BE2C (cell line): Measurements from ENCODE around the gene FGD4.

Source experiments
- DNase-seq: peaks from one replicate; pipeline ENCODE4 v3.0.0-alpha.2; 2020
- H3K27me3 ChIP-seq: fragments of 250-450 bp; sonication (Bioruptor Pico); 2 replicates; pipeline ENCODE4 v1.5.1; 2020; ENCODE audit warnings: mild to moderate bottlenecking
- H3K36me3 ChIP-seq: fragments of 250-450 bp; sonication (Bioruptor Pico); 2 replicates; pipeline ENCODE4 v1.5.1; 2020; ENCODE audit warnings: mild to moderate bottlenecking
- H3K4me1 ChIP-seq: fragments of 250-450 bp; sonication (Bioruptor Pico); 2 replicates; pipeline ENCODE4 v1.5.1; 2020
- H3K4me3 ChIP-seq: 2 replicates; pipeline ENCODE4 v1.5.1; 2011; ENCODE audit warnings: low read depth, low read length
- H3K9me3 ChIP-seq: fragments of 250-450 bp; sonication (Bioruptor Pico); 2 replicates; pipeline ENCODE4 v1.5.1; 2020
- TF ChIP-seq, protein P1 (sequence below): IDR thresholded peaks from 2 replicates; pipeline ENCODE4 v1.5.1; 2012; ENCODE audit warnings: mild to moderate bottlenecking, low read depth, low read length

The FGD4 gene

DNA sequence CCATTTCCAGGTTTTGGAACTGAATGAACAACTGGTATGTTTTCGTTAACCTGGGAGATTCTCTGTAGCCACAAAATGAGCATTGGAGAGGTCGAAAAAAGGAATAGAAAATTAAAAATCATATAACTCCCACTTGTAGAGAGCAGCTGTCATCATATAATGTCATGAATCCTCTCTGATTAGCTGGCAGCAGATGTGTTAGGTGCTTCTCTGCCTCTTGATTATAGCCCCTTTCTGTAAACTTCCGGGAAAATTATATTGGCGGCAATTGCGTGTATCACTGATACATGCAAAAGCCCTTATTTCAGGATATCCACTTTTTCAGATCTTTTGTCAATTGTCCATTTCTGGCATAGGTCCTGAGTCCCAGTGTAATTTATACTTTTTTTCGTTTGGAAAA lies 31.7 kb downstream of the FGD4 start:
- TF ChIP-seq, protein P1, sequence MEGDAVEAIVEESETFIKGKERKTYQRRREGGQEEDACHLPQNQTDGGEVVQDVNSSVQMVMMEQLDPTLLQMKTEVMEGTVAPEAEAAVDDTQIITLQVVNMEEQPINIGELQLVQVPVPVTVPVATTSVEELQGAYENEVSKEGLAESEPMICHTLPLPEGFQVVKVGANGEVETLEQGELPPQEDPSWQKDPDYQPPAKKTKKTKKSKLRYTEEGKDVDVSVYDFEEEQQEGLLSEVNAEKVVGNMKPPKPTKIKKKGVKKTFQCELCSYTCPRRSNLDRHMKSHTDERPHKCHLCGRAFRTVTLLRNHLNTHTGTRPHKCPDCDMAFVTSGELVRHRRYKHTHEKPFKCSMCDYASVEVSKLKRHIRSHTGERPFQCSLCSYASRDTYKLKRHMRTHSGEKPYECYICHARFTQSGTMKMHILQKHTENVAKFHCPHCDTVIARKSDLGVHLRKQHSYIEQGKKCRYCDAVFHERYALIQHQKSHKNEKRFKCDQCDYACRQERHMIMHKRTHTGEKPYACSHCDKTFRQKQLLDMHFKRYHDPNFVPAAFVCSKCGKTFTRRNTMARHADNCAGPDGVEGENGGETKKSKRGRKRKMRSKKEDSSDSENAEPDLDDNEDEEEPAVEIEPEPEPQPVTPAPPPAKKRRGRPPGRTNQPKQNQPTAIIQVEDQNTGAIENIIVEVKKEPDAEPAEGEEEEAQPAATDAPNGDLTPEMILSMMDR: no peak
- no peaks in the 10 kb centered on the region for H3K36me3 ChIP-seq
- no peak overlapping the region for H3K4me3 ChIP-seq
- no peaks in the 10 kb centered on the region for H3K4me1 ChIP-seq
- H3K9me3 ChIP-seq: no peaks in the 10 kb centered on the region
- peaks cover 7% of the 10 kb centered on the region for H3K27me3 ChIP-seq
- no peak for DNase-seq

DNA sequence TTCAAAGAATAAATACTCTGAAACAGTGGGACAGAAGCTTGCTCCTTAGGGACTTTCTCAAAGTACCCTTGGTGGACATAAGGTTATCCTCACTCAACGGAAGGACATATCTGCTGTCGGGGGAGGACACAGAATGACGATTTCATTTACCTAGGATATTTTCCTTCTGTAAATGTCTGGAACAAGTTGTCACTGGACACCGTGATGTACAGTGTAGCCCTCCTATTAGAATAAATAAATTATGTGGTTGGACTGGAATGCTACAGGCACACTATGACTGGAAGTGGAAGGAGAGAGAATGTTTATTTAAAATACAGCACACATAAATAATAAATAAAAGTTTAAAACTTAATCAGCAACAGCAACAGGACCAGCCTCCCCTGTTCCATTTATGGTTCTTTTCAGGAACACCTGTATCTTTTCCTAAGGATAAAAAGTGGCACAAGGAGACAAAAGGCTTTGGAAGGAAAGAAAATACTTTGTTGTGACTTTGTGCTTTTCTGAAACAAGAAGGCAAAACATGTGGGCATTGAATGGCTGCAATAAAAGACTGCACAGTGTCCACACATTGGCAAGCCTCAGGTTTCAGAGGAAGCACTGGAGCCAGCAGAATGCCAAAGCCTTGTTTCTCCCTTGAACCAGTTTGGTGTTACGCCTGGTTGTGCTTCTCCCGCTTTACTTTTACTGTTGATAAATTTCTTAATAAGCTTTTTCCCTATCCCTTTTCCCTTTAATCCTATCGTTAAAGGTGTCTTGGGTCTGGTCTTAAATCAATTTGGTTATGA lies 36.8 kb downstream of the FGD4 start:
- H3K4me1 ChIP-seq: no peaks in the 10 kb centered on the region

DNA sequence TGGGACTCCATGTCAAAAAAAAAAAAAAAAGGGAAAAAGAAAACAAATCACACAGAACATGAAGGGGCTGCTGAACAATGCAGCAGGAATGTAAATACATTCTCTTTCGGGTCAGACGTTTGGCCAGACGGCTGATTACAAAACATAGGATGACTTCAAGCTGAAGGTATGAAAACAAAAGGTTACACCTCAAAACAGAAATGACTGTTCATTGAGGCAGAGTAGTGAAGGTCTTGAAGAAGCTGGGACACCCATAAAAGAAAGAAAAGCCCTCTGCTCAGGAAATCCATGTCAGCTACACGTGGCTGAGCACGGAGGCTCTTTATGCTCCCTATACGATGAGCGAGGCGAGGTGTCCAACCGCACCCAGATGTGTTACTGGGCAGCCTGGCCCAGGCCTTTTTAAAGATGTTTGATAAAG lies 37.7 kb downstream of the FGD4 start:
- TF ChIP-seq, protein P1: no peak
- H3K36me3 ChIP-seq: no peaks in the 10 kb centered on the region
- no peaks in the 10 kb centered on the region; the same call in 1 of the 2 replicates for H3K27me3 ChIP-seq
- no peak for DNase-seq
- H3K9me3 ChIP-seq: no peaks in the 10 kb centered on the region
- no peak overlapping the region for H3K4me3 ChIP-seq
- H3K4me1 ChIP-seq: no peaks in the 10 kb centered on the region

More for the DNA sequence above, 36.8 kb downstream of the FGD4 start:
- no peak overlapping the region for H3K4me3 ChIP-seq
- TF ChIP-seq, protein P1: no peak
- no peak for DNase-seq
- no peaks in the 10 kb centered on the region for H3K36me3 ChIP-seq
- peaks cover 2% of the 10 kb centered on the region; the same call in 1 of the 2 replicates for H3K27me3 ChIP-seq
- H3K9me3 ChIP-seq: no peaks in the 10 kb centered on the region

DNA sequence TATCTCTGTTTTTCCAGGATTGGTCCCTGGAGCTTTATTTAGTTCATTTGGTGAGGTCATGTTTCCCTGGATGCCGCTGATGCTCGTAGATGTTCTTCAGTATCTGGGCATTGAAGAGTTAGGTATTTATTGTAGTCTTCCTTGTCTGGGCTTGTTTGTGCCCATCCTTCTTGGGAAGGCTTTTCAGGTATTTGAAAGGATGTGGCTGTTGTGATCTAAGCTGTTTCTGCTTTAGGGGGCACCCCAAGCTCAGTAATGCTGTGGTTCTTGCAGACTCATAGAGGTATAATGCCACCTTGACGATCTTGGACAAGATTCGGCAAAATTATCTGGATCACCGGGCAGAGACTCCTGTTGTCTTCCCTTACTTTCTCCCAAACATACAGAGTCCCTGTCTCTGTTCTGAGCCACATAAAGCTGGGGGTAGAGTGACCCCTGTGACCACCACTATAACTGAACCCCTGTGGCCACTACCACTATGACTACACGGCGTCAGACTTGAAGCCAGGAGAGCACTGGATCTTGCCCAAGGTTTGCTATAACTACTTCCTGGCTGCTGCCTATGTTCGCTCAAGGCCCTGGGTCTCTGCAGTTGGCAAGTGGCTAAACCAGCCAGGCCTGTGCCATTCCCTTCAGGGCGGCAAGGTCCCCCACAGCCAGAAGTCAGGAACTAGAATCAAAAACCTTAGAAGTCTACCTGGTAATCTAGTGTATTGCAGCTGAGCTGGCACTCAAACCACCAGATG lies 40.9 kb downstream of the FGD4 start:
- H3K9me3 ChIP-seq: no peaks in the 10 kb centered on the region
- TF ChIP-seq, protein P1: no peak
- no peaks in the 10 kb centered on the region for H3K4me1 ChIP-seq
- H3K27me3 ChIP-seq: no peaks in the 10 kb centered on the region
- DNase-seq: no peak
- no peak overlapping the region for H3K4me3 ChIP-seq
- H3K36me3 ChIP-seq: no peaks in the 10 kb centered on the region

DNA sequence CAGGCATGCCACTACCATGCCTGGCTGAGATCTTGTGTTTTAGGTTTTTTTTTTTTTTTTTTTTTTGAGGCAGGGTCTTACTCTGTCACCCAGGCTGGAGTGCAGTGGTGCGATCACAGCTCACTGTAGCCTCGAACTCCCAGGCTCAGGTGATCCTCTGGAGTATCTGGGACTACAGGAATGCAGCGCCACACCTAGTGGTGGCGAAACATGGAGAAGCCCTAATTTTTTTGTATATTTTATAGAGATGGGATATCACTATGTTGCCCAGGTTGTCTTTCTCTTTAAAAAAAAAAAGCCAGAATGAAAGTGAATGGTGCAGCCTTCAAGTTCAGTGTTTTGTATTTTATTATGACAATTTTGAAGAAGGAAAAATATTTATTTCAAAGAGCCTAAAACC lies 44.1 kb downstream of the FGD4 start:
- H3K4me3 ChIP-seq: no peak overlapping the region
- H3K4me1 ChIP-seq: no peaks in the 10 kb centered on the region
- TF ChIP-seq, protein P1: no peak
- H3K9me3 ChIP-seq: no peaks in the 10 kb centered on the region
- H3K36me3 ChIP-seq: no peaks in the 10 kb centered on the region
- no peak for DNase-seq
- H3K27me3 ChIP-seq: no peaks in the 10 kb centered on the region

DNA sequence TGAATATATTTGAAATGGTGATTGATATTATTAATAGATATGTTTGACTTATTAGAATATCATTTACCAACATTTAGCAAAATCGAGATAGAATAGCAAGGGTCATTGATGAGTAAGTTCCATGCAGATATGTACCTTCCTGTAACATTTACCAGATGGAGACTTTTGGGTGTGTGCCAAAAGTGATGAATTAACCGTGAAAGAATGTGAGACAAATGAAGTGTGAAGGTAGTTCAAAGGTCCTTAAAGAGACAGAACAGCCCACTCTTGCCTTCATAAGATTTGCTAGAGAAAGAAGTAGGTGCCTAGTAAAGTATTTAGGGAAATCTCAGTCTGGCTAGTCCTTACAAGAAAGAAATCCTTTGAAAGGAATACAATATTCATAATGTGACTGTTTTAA lies 45.5 kb downstream of the FGD4 start:
- Histone ChIP-seq H3K4me1 (no peaks in the 10 kb centered on the region), H3K9me3 (no peaks in the 10 kb centered on the region), H3K27me3 (no peaks in the 10 kb centered on the region), H3K36me3 (no peaks in the 10 kb centered on the region), H3K4me3 (no peak overlapping the region)
- no peak for DNase-seq
- TF ChIP-seq, protein P1: no peak
